ENCODE results near the gene TTLL7.

Gene TTLL7

DNA sequence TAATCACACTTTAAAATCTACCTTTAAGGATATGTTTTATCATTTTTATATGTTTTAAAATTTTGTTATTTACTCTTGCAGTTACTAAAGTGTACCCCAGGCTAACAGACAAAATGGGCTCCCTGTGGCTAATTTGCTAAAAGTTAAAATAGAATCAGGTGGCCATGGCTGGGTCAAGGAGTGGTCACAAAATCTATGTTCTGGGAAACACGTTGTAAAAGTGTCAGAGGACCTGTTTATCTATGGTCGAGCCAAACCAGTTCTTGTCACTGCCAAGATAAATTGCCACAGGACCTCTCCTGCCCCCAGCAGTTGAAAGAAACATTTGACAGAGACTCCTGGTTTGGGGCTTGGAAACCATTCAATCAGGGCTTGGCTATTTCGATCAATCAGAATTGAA lies 21.2 kb upstream of the TTLL7 start:
- Histone ChIP-seq H3K27me3 (ENCODE audit: control insufficient read depth in 1 of 2, insufficient read depth in 1 of 2, low read length in 2 of 2) (no peaks in the 10 kb centered on the region), H3K14ac (ENCODE audit: low read length in 2 of 2) (no peak overlapping the region), H3K9ac (ENCODE audit: low read length) (no peak overlapping the region), H3K79me1 (replicated peaks; ENCODE audit: low read length, poor library complexity, severe bottlenecking) (no peaks in the 10 kb centered on the region), H2AK5ac (ENCODE audit: low read length, severe bottlenecking) (no peak overlapping the region), H2BK120ac (ENCODE audit: low read depth, low read length) (no peak overlapping the region), H2BK12ac (ENCODE audit: low read length in 2 of 2) (no peak overlapping the region), H4K91ac (ENCODE audit: low read length) (no peak overlapping the region), H2BK15ac (ENCODE audit: low read depth, poor library complexity, severe bottlenecking) (no peak overlapping the region), H3K18ac (ENCODE audit: low read depth in 1 of 2, low read length in 2 of 2) (no peak overlapping the region), H3K4ac (ENCODE audit: low read depth in 1 of 2, low read length in 2 of 2) (no peak overlapping the region), H3K9me3 (ENCODE audit: control insufficient read depth, low read length) (no peaks in the 10 kb centered on the region), H3K23ac (ENCODE audit: low read length in 2 of 2) (no peak overlapping the region), H3K4me1 (ENCODE audit: control insufficient read depth, insufficient read depth, low read depth, low read length) (no peaks in the 10 kb centered on the region), H3K36me3 (ENCODE audit: control insufficient read depth in 1 of 2, insufficient read depth in 2 of 2, low read depth in 1 of 2, low read length in 2 of 2) (no peaks in the 10 kb centered on the region), H4K8ac (ENCODE audit: low read length) (no peak overlapping the region), H3K4me3 (ENCODE audit: insufficient read depth in 1 of 2, low read depth in 1 of 2, low read length in 2 of 2) (no peak overlapping the region), H2BK5ac (ENCODE audit: low read depth, low read length, poor library complexity, severe bottlenecking) (no peak overlapping the region), H3K4me2 (ENCODE audit: low read length, poor library complexity, severe bottlenecking) (no peak overlapping the region), H2AFZ (ENCODE audit: low read depth, low read length) (no peak overlapping the region), H3K27ac (ENCODE audit: low read length, poor library complexity, severe bottlenecking) (no peak overlapping the region)
- DNase-seq: no peak
- 29% methylated on average over 3 of the region's 3 CpGs for WGBS

- Histone ChIP-seq H2AK5ac (ENCODE audit: low read length, severe bottlenecking) (no peak overlapping the region), H3K4me1 (ENCODE audit: control insufficient read depth, insufficient read depth, low read depth, low read length) (no peaks in the 10 kb centered on the region), H3K23ac (ENCODE audit: low read length in 2 of 2) (no peak overlapping the region), H3K27ac (ENCODE audit: low read length, poor library complexity, severe bottlenecking) (no peak overlapping the region), H2BK120ac (ENCODE audit: low read depth, low read length) (no peak overlapping the region), H3K9ac (ENCODE audit: low read length) (no peak overlapping the region), H3K36me3 (ENCODE audit: control insufficient read depth in 1 of 2, insufficient read depth in 2 of 2, low read depth in 1 of 2, low read length in 2 of 2) (no peaks in the 10 kb centered on the region), H3K4me2 (ENCODE audit: low read length, poor library complexity, severe bottlenecking) (no peak overlapping the region), H3K4me3 (ENCODE audit: insufficient read depth in 1 of 2, low read depth in 1 of 2, low read length in 2 of 2) (no peak overlapping the region), H3K4ac (ENCODE audit: low read depth in 1 of 2, low read length in 2 of 2) (no peak overlapping the region), H2BK15ac (ENCODE audit: low read depth, poor library complexity, severe bottlenecking) (no peak overlapping the region), H3K14ac (ENCODE audit: low read length in 2 of 2) (no peak overlapping the region), H2BK12ac (ENCODE audit: low read length in 2 of 2) (no peak overlapping the region), H3K79me1 (replicated peaks; ENCODE audit: low read length, poor library complexity, severe bottlenecking) (no peaks in the 10 kb centered on the region), H2AFZ (ENCODE audit: low read depth, low read length) (no peak overlapping the region), H4K91ac (ENCODE audit: low read length) (no peak overlapping the region), H3K9me3 (ENCODE audit: control insufficient read depth, low read length) (no peaks in the 10 kb centered on the region), H3K18ac (ENCODE audit: low read depth in 1 of 2, low read length in 2 of 2) (no peak overlapping the region), H2BK5ac (ENCODE audit: low read depth, low read length, poor library complexity, severe bottlenecking) (no peak overlapping the region), H4K8ac (ENCODE audit: low read length) (no peak overlapping the region), H3K27me3 (ENCODE audit: control insufficient read depth in 1 of 2, insufficient read depth in 1 of 2, low read length in 2 of 2) (no peaks in the 10 kb centered on the region)
- no peak for DNase-seq
- WGBS: 85% methylated on average over 1 of the region's 1 CpG
Observed at GRCh38 chr1:84019217-84019616, 20.3 kb upstream of the TTLL7 start.

GRCh38 chr1:84013708-84014107 lies 14.8 kb upstream of the TTLL7 start:
- Histone ChIP-seq H3K27me3 (ENCODE audit: control insufficient read depth in 1 of 2, insufficient read depth in 1 of 2, low read length in 2 of 2) (no peaks in the 10 kb centered on the region), H2BK12ac (ENCODE audit: low read length in 2 of 2) (no peak overlapping the region), H4K8ac (ENCODE audit: low read length) (no peak overlapping the region), H3K4ac (ENCODE audit: low read depth in 1 of 2, low read length in 2 of 2) (no peak overlapping the region), H3K14ac (ENCODE audit: low read length in 2 of 2) (no peak overlapping the region), H3K79me1 (replicated peaks; ENCODE audit: low read length, poor library complexity, severe bottlenecking) (no peaks in the 10 kb centered on the region), H2AFZ (ENCODE audit: low read depth, low read length) (no peak overlapping the region), H2BK15ac (ENCODE audit: low read depth, poor library complexity, severe bottlenecking) (no peak overlapping the region), H3K36me3 (ENCODE audit: control insufficient read depth in 1 of 2, insufficient read depth in 2 of 2, low read depth in 1 of 2, low read length in 2 of 2) (no peaks in the 10 kb centered on the region), H3K4me2 (ENCODE audit: low read length, poor library complexity, severe bottlenecking) (no peak overlapping the region), H3K9me3 (ENCODE audit: control insufficient read depth, low read length) (no peaks in the 10 kb centered on the region), H2AK5ac (ENCODE audit: low read length, severe bottlenecking) (no peak overlapping the region), H2BK5ac (ENCODE audit: low read depth, low read length, poor library complexity, severe bottlenecking) (no peak overlapping the region), H3K4me1 (ENCODE audit: control insufficient read depth, insufficient read depth, low read depth, low read length) (no peaks in the 10 kb centered on the region), H3K9ac (ENCODE audit: low read length) (no peak overlapping the region), H3K27ac (ENCODE audit: low read length, poor library complexity, severe bottlenecking) (no peak overlapping the region), H4K91ac (ENCODE audit: low read length) (no peak overlapping the region), H3K4me3 (ENCODE audit: insufficient read depth in 1 of 2, low read depth in 1 of 2, low read length in 2 of 2) (no peak overlapping the region), H2BK120ac (ENCODE audit: low read depth, low read length) (no peak overlapping the region), H3K23ac (ENCODE audit: low read length in 2 of 2) (no peak overlapping the region), H3K18ac (ENCODE audit: low read depth in 1 of 2, low read length in 2 of 2) (no peak overlapping the region)
- WGBS: 77% methylated on average over 3 of the region's 3 CpGs
- DNase-seq: no peak

GRCh38 chr1:84012018-84012417 lies 13.1 kb upstream of the TTLL7 start:
- no peak overlapping the region for H3K27ac ChIP-seq (ENCODE audit: low read length, poor library complexity, severe bottlenecking)

More at GRCh38 chr1:84012018-84012417, 13.1 kb upstream of the TTLL7 start:
- H3K4me1 ChIP-seq (ENCODE audit: control insufficient read depth, insufficient read depth, low read depth, low read length): no peaks in the 10 kb centered on the region
- no peak overlapping the region for H2BK15ac ChIP-seq (ENCODE audit: low read depth, poor library complexity, severe bottlenecking)
- H3K4me2 ChIP-seq (ENCODE audit: low read length, poor library complexity, severe bottlenecking): no peak overlapping the region
- no peak overlapping the region for H2AK5ac ChIP-seq (ENCODE audit: low read length, severe bottlenecking)
- DNase-seq: no peak
- H3K36me3 ChIP-seq (ENCODE audit: control insufficient read depth in 1 of 2, insufficient read depth in 2 of 2, low read depth in 1 of 2, low read length in 2 of 2): no peaks in the 10 kb centered on the region
- H3K4me3 ChIP-seq (ENCODE audit: insufficient read depth in 1 of 2, low read depth in 1 of 2, low read length in 2 of 2): no peak overlapping the region
- no peak overlapping the region for H2BK5ac ChIP-seq (ENCODE audit: low read depth, low read length, poor library complexity, severe bottlenecking)
- no peak overlapping the region for H2BK12ac ChIP-seq (ENCODE audit: low read length in 2 of 2)
- no peak overlapping the region for H3K14ac ChIP-seq (ENCODE audit: low read length in 2 of 2)
- peak overlapping the region; percentile 51 for H2AFZ ChIP-seq (ENCODE audit: low read depth, low read length)
- H3K9ac ChIP-seq (ENCODE audit: low read length): no peak overlapping the region
- no peaks in the 10 kb centered on the region for H3K27me3 ChIP-seq (ENCODE audit: control insufficient read depth in 1 of 2, insufficient read depth in 1 of 2, low read length in 2 of 2)
- no peak overlapping the region for H2BK120ac ChIP-seq (ENCODE audit: low read depth, low read length)
- WGBS: 83% methylated on average over 3 of the region's 3 CpGs
- no peak overlapping the region for H3K23ac ChIP-seq (ENCODE audit: low read length in 2 of 2)
- H3K18ac ChIP-seq (ENCODE audit: low read depth in 1 of 2, low read length in 2 of 2): no peak overlapping the region
- no peak overlapping the region for H4K91ac ChIP-seq (ENCODE audit: low read length)
- no peak overlapping the region for H4K8ac ChIP-seq (ENCODE audit: low read length)
- H3K9me3 ChIP-seq (ENCODE audit: control insufficient read depth, low read length): no peaks in the 10 kb centered on the region
- no peak overlapping the region for H3K4ac ChIP-seq (ENCODE audit: low read depth in 1 of 2, low read length in 2 of 2)
- no peaks in the 10 kb centered on the region for H3K79me1 ChIP-seq (replicated peaks; ENCODE audit: low read length, poor library complexity, severe bottlenecking)

Data from mesenchymal stem cell (in vitro differentiated cells and primary cell).